Activated CD4-positive, alpha-beta T cell treated with anti-CD3 and anti-CD28 coated beads, Interleukin-2, amount 50 U/mL, for 16 hours (primary cell): ENCODE measurements around the gene LOXL4.

Source experiments
- DNase-seq: peaks from one replicate; pipeline ENCODE4 v3.0.0-alpha.2; 2020

LOXL4 gene

GRCh38 chr10:98267894-98268693, at the start of gene LOXL4:
LOXL4 (minus strand) TSS chr10:98268194; CDS start chr10:98263019, 5,175 bp downstream.
- no peak for DNase-seq

- no peak for DNase-seq
Observed at GRCh38 chr10:98316661-98317060, 48.7 kb upstream of the LOXL4 start.

GRCh38 chr10:98316170-98316569, 48.2 kb upstream of the LOXL4 start:
- no peak for DNase-seq

DNA sequence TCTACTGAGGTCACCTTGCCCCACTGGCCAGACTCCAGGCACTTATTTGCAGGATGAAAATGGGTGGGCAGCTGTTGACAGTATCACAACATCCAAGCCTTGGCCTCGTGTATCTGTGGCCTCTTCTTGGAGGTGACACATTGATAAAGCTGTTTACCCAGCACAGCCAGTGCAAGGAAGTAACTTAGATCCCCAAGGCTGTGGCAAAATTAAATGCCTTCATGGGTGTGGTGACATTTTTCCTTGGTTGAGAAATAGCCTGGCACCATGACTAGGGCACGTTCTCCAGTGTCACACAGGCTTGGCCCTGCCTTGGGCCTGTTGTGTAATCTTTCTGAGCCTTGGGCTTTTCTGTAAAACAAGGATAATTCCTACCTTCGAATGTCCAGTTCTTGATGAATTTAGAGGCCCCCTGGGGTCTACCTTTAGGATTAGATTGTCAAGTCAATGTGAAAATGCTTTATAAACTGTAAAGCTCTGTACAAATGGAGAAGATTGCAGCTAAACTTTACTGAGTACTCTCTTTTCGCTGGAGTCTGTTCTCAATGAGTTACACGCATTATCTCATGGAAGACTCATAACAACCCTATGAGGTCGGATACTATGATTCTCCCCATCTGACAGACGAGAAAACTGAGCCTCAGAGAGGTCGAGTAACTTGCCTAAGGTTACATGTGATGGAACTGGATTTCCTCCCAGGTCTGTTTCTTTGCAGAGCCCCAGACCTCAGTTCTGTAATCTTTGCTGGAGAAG, 46.7 kb upstream of the LOXL4 start:
- DNase-seq: no peak

DNA sequence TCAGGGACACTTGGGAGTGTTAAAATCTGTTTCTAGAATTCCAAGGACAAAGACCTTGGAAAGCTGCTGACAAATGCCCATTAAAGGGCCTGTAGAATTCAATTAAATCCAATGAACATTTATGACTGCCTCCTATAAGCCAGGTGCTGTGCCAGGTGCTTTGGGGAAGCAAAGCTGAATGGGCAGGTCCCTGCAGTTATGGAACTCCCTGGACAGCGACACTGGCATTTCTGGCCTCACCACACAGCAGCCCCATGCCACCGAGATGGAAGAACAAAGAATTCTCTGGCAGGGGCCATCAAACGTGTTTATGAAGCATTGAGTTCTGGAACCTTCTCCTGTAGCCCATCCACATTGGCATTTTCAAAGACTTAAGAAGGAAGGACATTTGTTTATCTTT, 45.6 kb upstream of the LOXL4 start:
- DNase-seq: no peak

DNA sequence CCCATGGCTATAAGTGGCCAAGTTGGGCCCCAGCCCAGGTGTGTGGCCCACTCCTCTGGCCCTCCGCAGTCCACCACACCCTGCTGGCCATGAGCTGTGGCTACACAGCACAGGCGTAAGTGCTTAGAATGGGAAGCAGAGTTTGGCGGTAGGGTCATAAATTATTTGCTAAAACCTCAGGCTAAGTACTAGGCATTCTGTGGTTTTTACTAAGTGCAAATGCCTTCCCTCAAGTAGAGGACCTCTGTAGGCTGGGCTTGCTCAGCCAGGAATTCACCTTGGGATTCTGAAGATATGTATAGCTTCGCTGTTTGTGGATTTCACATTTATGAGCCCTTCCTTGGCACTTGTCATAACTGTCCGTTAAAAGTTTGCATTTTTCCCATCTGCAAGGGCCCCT, 44.8 kb upstream of the LOXL4 start:
- no peak for DNase-seq

GRCh38 chr10:98312349-98312748, 44.4 kb upstream of the LOXL4 start:
- DNase-seq: no peak

DNA sequence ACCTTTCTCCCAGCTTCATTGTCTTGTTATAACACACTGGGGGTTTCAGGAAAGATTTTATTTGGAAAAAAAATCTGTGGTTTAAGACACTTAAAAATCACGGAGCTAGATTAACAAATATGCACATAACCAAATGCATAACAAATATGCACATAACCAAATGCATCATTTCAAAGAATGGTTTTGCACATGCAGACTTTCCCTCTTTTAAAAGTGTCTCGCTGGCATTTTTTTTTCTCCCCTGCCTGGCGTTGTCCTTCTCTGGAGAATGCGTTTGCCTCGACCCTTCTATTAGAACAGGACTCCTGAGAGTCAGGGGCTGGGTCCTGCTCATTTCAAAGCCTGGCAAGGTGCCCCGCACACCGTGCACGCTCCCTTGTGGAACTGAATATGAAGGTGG, 42.7 kb upstream of the LOXL4 start:
- DNase-seq: no peak

GRCh38 chr10:98309366-98310355, 41.7 kb upstream of the LOXL4 start:
- peak; percentile 19 for DNase-seq

DNA sequence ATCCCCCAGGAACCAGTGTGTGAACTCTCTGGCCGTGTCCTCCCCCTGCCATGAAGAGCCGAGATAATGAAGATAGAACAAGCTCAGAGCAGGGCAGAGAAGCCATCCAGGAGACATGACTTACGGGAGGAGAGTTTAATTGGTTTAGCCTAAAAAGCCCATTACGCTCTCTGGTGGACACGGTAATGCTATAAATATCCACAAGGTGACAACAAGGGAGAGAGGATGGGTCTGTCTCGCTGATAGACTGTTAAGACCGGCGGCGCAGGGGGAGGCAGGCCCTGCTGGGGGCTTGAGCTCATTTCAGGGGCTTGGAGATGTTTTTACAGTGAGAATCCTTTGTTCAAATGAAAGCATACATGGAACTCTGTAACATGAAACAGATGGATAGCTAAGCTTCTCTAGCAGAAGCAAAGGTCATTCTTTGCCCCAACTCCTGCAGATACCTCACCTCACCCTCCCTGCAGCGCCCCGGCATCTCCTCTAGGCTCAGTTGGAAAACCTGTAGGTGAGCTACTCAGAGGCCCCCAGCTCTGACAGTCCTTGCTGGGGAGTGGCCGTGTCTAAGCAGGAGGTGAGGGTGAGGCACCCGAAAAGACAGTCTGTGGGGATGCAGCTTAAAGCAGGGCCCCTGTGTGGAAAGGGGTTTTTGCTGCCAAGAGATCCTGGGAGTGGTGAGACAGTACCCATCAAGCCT, 40.8 kb upstream of the LOXL4 start:
- no peak for DNase-seq

GRCh38 chr10:98307916-98308541, 40.0 kb upstream of the LOXL4 start:
- DNase-seq: no peak

DNA sequence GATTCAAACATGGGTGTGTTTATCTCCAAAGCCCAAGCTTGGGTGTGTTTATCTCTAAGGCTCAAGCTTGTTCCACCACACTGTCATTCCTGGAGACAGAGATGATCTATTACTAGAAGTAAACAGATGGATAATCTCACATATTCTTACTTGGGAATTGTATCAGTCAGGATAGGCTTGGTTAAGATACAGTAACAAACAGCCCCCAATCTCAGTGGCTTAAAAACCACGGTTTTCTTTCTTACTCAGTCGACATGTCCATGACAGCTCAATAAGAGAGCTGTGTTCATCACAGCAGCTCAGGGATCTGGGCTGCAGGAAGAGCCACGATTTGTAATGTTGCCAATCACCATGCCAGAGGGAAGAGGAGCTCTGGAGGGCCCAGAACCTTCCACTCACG, 38.5 kb upstream of the LOXL4 start:
- DNase-seq: no peak

DNA sequence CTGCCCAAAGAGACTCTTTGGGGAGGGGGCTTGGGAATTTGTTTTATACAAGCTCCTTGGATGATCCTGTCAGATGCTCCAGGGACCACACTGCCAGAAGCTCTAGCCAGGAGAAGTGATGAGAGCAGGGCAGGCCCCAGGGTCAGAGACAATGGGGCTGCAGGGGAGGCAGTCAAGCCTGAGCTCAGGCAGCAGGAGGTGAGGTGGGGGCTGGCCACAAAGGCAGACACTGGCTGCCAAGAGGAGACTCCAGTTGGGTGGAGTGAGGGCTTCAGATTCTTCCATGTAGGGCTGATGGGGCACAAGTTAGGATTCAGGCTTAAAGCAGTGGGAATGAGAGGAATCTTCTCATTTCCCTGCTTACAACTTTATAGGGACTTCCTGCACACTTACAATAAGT, 35.6 kb upstream of the LOXL4 start:
- no peak for DNase-seq

- no peak for DNase-seq
Observed at GRCh38 chr10:98302741-98303365, 34.9 kb upstream of the LOXL4 start.

DNA sequence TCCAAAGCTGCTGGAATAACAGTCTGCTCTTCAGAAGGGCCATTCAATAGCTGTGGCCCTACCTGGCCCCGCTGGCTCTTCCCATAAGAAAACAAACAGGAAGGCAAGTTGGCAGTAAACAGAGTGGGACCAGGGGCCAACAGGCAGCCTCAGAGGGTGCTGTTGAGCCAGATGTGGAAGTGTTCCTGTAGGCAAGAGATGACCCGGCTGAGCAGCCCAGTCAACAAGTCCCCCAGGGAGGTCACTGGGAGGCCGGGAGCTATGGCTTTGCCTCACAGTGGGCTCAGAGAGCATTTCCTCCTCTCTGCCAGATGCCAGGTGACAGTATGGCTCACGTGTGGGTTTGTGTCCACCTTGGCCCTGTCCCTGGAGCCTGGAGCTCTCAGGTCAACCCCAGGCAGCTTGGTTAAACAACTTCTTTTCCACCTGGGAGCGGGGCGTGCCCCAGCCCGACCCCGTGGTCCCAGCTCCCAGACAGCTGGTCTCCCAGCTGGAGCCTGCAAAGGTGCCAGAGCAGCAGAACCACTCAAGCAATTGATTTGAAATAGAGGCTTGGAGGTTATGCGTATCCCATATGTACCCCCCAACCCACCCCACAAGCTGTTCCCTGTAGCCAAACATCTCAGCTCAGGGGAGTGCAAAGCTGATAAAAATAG, 33.8 kb upstream of the LOXL4 start:
- DNase-seq: no peak

- no peak for DNase-seq
Observed at GRCh38 chr10:98300526-98301229, 32.7 kb upstream of the LOXL4 start.

- DNase-seq: no peak
Observed at GRCh38 chr10:98299341-98299740, 31.3 kb upstream of the LOXL4 start.

DNA sequence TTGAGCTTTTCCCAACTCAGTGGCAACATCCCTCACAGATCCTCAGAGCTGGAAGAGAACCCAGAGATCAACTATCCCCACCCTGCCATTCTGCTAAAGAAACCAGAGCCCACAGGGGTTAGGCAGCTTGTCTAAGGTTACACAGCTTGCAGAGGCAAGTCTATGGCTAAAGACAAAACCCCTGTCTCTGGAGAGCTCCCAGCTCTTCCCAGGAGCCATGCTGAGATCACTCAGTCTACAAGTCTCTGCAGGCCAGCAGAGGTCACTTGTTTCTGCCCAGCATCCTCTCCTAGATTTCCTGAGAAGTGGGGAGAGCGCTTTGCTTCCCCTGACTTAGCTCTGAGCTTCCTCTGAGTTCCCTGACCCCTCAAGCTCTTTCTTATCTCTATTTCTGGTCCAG, 28.5 kb upstream of the LOXL4 start:
- DNase-seq: no peak

- DNase-seq: no peak
Observed at GRCh38 chr10:98295907-98296306, 27.9 kb upstream of the LOXL4 start.

DNA sequence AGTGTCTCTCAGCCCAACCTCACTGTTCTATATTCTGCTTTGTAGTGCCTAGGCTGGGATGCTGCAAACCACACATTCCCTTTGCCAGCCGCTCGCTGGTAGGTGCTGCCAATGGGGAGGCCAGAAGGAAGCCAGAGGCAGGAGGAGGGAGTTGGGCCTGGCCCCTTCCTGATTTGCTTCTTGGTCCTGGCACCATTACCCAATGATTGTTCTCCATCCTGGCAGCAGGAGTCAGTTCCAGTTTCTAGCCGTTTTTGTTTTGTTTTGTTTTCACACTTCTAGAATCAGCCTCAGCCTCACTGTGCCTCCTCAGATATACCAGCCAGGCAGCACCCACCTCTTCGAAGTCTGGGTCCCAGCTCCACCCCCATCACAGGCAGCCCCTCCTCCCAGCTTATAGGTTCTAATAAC, 27.4 kb upstream of the LOXL4 start:
- no peak for DNase-seq
